IPS DF 19.7 (cell line): ENCODE measurements around the gene FAM50A.
"Not testable (repeated sequence)": the region's sequence is repeated elsewhere in the genome, so short reads cannot be mapped to it uniquely, and the experiment has no call there.

Experiments
- DNase-seq: peaks from one replicate; pipeline ENCODE4 v3.0.0-alpha.2; 2013; ENCODE audit warnings: low read depth, low spot score

FAM50A gene

DNA sequence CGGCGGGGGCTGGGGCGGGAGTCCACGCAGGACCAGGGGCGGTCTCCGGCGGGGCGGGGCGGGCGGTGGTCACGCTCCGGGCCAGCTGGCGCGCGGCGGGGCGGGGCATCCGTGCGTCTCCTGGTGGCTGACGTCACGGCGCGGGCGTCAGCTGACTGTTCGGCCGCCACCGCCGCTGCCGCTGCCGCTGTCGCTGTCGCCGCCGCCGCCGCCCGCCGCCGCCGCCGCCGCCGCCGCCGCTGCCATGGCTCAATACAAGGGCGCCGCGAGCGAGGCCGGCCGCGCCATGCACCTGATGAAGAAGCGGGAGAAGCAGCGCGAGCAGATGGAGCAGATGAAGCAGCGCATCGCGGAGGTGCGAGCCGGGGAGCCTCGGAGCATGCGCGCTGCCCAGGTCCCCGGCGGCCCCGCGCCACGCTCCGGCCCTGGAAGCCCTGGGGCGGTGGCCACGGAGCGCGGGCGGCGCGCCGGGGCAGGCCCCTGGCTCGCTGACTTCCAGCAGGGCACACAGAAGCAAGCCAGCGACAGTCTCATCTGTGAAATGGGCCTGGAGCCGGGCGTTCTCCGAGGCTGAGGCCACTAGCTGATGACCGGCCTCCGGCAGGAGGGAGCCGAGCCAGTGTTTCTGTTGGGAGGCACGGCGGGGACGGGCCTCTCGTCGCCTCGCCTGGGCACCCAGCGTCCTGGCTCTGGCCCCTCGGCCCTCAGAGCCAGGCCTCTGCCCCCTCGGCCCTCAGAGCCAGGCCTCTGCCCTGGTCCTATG lies at the start of gene FAM50A:
TSS of gene FAM50A (plus strand) at position 150 of the 763 bp plus-strand sequence. CDS start at position 245, 95 bp downstream.
- DNase-seq, result no peak

DNA sequence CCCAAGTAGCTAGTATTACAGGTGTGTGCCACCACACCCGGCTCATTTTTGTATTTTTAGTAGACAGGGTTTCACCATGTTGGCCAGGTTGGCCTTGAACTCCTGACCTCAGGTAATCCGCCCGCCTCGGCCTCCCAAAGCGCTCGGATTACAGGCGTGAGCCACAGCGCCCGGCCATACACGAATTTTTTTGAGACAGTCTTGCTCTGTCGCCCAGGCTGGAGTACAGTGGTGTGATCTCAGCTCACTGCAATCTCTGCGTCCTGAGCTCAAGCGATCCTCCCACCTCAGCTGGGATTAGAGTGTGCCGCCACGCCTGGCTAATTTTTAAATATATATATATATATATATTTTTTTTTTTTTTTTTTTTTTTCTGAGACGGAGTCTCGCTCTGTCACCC lies 47.6 kb upstream of the FAM50A start:
- DNase-seq, result not testable (repeated sequence)

- no peak for DNase-seq
Observed at GRCh38 chrX:154396973-154397887, 46.7 kb upstream of the FAM50A start.

DNA sequence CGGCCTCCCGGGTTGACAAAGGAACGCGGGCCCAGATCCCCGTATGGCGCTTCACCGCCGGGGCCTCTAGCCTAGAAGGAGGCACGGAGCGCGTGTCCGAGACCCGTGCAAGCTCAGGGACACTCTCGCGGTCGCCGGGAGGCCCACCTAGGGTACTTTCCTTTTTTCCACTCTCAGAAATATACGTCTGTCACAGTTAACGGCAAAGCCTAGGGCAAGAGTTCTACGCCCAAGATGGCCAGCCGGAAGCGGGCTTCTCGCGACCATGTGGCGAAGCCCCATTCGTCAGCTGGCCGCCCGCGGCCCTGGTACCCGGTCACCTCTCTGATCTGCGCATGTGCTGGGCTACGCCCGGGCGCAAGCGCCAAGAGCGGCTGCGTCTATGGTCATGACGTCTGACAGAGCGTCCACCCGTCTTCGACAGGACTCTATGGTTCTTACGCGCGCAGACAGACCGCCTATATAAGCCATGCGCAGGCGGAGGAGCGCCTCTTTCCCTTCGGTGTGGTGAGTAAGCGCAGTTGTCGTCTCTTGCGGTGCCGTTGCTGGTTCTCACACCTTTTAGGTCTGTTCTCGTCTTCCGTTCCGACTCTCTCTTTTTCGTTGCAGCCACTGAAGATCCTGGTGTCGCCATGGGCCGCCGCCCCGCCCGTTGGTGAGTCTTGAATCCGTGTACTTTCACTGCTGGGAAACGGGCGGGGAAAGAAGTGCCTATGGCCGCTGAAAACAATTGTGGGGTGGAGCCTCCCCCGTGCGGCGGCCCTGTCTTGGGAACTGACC lies 45.9 kb upstream of the FAM50A start, which contains the start of gene RPL10:
TSS of gene RPL10 (plus strand) at position 490 of the 780 bp plus-strand sequence. CDS start at position 633, 143 bp downstream.
- DNase-seq, result peak; percentile 89

DNA sequence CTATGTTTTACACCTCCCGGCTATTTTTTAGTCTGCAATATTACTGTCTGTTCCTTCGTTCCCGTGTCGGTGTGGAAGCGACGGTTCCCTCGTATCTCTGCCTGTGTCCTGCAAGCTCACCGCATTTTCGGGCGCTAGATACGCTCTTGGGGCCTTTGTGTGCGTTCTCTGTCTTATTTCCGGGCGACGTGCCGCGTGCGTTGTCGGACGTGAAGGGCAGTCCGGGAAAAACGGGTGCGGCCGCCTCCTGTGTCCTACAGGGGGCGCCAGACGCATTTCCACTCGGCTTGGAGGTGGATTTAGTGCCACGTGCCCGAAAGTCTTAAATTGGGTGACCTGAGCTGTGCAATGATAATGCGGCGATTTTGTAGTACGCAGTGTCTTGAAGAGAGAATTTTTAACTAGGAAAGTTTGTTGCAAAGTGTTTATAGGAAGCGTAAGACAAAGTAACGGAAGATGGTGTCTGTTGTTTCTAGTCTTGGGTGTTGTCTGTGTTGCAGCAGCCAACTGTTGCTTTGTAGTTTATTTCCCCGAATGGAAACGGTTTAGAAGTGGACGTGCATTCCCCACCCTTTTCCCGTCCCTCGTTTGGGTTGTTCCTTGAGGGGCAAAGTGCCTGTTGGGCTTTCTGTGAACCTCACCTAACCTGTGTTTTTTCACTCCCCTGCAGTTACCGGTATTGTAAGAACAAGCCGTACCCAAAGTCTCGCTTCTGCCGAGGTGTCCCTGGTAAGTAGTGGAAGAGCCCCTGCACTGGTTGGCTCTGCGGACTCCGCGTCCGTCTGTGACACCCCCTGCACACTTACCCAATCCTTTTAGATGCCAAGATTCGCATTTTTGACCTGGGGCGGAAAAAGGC lies 45.0 kb upstream of the FAM50A start:
- no peak for DNase-seq

DNA sequence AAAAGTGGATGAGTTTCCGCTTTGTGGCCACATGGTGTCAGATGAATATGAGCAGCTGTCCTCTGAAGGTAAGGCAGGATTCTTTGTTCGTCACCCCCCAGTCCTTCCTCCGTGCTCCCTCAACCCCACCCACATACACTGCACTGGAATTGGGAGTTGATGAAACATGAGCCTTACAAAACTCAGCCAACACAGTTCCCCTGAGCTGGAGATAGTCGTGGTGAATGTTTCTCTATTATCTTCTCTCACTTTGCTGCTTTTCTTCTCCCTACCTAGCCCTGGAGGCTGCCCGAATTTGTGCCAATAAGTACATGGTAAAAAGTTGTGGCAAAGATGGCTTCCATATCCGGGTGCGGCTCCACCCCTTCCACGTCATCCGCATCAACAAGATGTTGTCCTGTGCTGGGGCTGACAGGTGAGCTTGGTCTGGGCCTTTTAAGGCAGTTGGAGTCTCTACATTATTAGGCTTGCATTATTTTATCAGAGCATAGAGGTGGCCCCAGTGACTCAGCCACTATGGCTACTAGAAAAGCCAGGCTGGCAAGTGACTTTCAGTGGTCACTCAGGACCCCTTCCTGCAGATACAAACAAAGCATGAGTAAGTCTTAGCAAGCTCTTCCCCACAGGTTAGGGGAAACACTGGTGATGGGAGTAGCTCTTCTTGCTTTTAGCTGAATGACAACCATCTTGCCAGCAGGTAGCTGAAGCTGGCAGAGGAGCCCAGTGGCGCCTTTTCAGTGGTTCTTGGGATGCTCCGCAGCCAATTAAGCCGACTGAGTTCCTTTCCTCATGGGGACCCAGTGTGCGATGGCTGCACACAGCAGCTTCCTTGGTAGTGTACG lies 44.2 kb upstream of the FAM50A start:
- no peak for DNase-seq

- not testable (repeated sequence) for DNase-seq
Observed at GRCh38 chrX:154400369-154400817, 43.5 kb upstream of the FAM50A start.

DNA sequence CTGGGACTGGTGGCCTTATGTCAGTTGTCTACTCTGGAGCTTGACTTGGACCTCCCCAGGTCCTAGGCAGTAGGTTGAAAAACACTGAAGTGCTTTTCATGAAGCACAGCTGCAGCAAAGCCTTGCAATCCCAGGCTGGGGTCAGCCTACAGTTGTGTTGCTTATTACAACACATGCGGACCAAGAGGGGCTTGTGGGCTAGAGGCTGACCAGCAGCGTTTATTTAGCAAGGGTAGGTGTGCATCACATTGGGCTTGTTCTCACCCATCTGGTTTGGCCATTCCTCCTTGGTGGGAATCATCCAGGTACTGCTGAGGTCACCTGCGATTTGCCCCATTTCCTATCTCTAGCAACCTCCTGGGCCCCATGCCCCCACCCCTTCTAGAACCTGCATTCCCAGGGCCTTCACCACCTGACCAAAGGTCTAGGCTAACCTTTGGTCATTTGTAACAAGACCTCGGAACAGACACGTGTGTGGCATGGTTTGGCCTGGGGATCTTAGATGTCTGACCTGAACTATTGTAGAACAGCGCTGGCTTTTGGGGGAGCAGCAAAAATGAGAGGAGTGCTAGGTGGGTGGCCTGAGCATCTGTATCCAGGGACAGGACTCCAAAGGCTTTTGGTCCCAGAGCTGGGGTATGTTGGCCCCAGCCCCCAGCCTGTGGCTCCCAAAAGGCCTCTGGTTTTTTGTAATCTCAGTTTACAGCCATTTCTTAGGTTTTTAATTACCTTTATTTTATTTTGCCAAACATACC lies 42.7 kb upstream of the FAM50A start:
- no peak for DNase-seq

- no peak for DNase-seq
Observed at GRCh38 chrX:154401918-154402621, 41.9 kb upstream of the FAM50A start.

GRCh38 chrX:154402622-154403127 lies 41.3 kb upstream of the FAM50A start:
- no peak for DNase-seq

DNA sequence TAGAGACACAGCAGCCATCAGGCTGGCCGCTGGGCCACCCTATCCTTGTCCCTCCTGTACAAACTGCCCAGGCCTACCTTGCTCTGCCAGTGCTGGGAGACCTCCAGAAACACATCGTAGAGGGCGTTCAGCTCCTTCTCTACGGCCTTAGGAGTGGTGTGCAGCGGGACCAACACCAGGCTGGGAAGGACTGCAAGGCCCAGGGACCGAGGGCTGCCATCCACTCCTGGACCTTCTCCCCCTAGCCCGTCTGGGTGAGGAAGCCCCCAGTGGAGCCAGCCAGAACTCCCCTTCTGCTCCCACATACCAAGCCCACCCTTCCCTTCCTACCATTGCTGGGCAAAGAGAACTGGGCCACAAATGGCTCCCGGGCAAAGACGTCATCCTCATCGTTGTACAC lies 40.7 kb upstream of the FAM50A start:
- DNase-seq, result no peak

GRCh38 chrX:154403858-154404257 lies 40.1 kb upstream of the FAM50A start:
- DNase-seq, result no peak

DNA sequence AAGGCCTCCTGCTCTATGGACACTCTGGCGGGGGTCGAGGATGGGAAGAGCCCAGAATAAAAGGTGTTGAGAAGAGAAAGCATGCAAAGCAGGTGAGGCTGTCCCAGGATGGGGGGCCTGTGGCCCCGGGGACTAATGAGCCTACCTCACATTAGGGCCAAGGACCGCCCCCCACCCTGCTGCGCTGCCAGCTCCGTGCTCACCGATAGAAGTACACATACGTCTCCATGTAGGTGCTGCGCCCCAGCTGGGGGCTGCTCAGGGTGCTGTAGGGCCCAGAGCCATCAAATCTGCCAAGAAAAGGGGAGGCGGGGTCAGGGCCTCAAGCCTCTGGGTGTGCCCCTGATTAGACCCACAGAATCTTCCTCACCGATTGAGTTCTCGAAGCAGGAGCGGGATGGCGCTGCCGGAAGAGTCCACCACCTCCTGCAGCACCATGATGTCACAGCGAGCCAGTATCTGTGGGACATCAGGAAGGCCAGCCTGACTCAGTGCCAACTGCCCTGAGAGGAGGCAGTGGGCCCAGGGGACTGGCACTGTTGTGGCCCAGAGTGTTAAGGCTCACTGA lies 39.2 kb upstream of the FAM50A start:
- DNase-seq, result no peak

DNA sequence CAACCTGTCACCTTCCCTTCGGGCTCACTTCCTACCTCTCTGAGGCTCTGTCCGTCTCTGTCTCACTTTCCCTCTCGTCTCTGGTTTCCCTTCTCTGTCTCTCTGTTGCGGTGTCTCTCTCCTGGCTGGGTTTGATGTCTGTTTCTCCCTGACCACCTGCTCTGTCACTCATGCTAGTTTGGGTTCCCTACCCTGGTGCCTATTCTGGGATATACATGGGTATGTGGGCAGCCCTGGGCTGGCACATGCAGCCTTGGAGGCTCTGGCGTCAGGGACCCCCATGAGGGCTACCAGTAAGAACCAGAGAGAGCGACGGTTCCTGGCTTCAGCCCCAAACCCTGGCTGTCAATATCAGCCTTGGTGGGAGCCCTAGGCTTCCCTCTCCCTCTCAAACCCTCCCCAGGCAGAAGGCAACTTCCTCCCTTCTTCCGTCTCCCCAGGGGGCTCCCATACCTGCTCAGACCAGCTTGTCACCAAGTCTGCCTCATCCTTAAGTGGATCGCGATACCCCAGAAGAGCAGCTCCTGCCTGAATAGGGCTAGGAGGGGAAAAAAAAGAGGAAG lies 35.2 kb upstream of the FAM50A start:
- no peak for DNase-seq

GRCh38 chrX:154409222-154409871 lies 34.6 kb upstream of the FAM50A start, which contains the start of gene DNASE1L1:
Gene DNASE1L1 (minus strand): TSS chrX:154409254. CDS start chrX:154405568, 3,686 bp downstream.
- no peak for DNase-seq

GRCh38 chrX:154411981-154412340 lies 32.0 kb upstream of the FAM50A start:
- no peak for DNase-seq

- no peak for DNase-seq
Observed at GRCh38 chrX:154412468-154412867, 31.5 kb upstream of the FAM50A start.
